ENCODE results near the gene IQSEC1.

The IQSEC1 gene

GRCh38 chr3:13046569-13047274, 26.5 kb downstream of the IQSEC1 start:
- DNase-seq = peak; percentile 60

GRCh38 chr3:13045904-13046568, 27.2 kb downstream of the IQSEC1 start:
- DNase-seq = peak; percentile 84

- DNase-seq = no peak
These were observed 27.9 kb downstream of the IQSEC1 start for GRCh38 chr3:13045241-13045903.

GRCh38 chr3:13044496-13045240, 28.6 kb downstream of the IQSEC1 start:
- peak; percentile 74 for DNase-seq

GRCh38 chr3:13043656-13044055, 29.6 kb downstream of the IQSEC1 start:
- no peak for DNase-seq

GRCh38 chr3:13042715-13043271, 30.4 kb downstream of the IQSEC1 start:
- DNase-seq = no peak

- DNase-seq = no peak
These were observed 31.0 kb downstream of the IQSEC1 start for GRCh38 chr3:13042127-13042701.

- no peak for DNase-seq
These were observed 32.0 kb downstream of the IQSEC1 start for GRCh38 chr3:13041113-13041776.

- DNase-seq = no peak
These were observed 32.7 kb downstream of the IQSEC1 start for GRCh38 chr3:13040361-13041074.

- no peak for DNase-seq
These were observed 33.9 kb downstream of the IQSEC1 start for GRCh38 chr3:13039213-13039896.

- no peak for DNase-seq
These were observed 35.6 kb downstream of the IQSEC1 start for GRCh38 chr3:13037458-13038117.

- no peak for DNase-seq
These were observed 38.4 kb downstream of the IQSEC1 start for GRCh38 chr3:13034861-13035260.

GRCh38 chr3:13034109-13034800, 39.0 kb downstream of the IQSEC1 start:
- DNase-seq = no peak

- no peak for DNase-seq
These were observed 41.0 kb downstream of the IQSEC1 start for GRCh38 chr3:13032206-13032605.

- no peak for DNase-seq
These were observed 41.6 kb downstream of the IQSEC1 start for GRCh38 chr3:13031621-13032020.

- DNase-seq = no peak
These were observed 42.5 kb downstream of the IQSEC1 start for GRCh38 chr3:13030684-13031083.

- no peak for DNase-seq
These were observed 45.0 kb downstream of the IQSEC1 start for GRCh38 chr3:13028010-13028821.

- no peak for DNase-seq
These were observed 46.1 kb downstream of the IQSEC1 start for GRCh38 chr3:13027154-13027553.

- DNase-seq = no peak
These were observed 46.7 kb downstream of the IQSEC1 start for GRCh38 chr3:13026534-13026933.
